Uterus (tissue), 2 donors: ENCODE measurements around the gene BLMH.

Experiments used
- POLR2A ChIP-seq, 2 donors: fragments of 450-650 bp; IDR thresholded peaks; one replicate each; pipeline ENCODE4 v1.6.1; 2016; ENCODE audit warnings: antibody characterized with exemption in 2 of 2, mild to moderate bottlenecking in 1 of 2, moderate library complexity in 1 of 2
- TF ChIP-seq, protein P1 (sequence below), 4 experiments: fragments of 200-600 bp in 2 of 4; fragments of 450-650 bp in 2 of 4; sonication (generic) in 2 of 4; IDR thresholded peaks; one replicate each; pipeline ENCODE4 v1.5.1; 2016 to 2019; ENCODE audit warnings: antibody characterized with exemption in 4 of 4, mild to moderate bottlenecking in 2 of 4, moderate library complexity in 1 of 4

DNA sequence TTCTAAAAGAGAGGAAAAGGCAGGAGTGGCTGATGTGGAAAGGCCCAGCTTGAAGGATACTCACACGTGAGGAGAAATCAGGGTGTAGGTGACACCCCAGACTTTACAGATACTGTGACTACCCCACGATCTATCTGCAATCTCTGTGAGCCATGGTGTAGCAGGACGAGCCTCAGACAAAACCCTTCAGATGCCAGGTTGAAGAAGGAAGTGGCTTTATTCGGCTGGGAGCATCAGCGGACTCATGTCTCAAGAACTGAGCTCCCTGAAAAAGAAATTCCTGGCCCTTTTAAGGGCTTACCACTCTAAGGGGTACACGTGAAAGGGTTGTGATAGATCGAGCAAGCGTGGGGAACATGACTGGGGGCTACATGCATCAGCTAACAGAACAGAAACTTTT, 51.6 kb downstream of the BLMH start:
- TF ChIP-seq, protein P1, sequence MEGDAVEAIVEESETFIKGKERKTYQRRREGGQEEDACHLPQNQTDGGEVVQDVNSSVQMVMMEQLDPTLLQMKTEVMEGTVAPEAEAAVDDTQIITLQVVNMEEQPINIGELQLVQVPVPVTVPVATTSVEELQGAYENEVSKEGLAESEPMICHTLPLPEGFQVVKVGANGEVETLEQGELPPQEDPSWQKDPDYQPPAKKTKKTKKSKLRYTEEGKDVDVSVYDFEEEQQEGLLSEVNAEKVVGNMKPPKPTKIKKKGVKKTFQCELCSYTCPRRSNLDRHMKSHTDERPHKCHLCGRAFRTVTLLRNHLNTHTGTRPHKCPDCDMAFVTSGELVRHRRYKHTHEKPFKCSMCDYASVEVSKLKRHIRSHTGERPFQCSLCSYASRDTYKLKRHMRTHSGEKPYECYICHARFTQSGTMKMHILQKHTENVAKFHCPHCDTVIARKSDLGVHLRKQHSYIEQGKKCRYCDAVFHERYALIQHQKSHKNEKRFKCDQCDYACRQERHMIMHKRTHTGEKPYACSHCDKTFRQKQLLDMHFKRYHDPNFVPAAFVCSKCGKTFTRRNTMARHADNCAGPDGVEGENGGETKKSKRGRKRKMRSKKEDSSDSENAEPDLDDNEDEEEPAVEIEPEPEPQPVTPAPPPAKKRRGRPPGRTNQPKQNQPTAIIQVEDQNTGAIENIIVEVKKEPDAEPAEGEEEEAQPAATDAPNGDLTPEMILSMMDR (IDR thresholded peaks at IDR 0.05): no peak
- no peak for TF ChIP-seq POLR2A (IDR thresholded peaks at IDR 0.05)
